ENCODE measurements around the gene TMEM273.

TMEM273 gene

DNA sequence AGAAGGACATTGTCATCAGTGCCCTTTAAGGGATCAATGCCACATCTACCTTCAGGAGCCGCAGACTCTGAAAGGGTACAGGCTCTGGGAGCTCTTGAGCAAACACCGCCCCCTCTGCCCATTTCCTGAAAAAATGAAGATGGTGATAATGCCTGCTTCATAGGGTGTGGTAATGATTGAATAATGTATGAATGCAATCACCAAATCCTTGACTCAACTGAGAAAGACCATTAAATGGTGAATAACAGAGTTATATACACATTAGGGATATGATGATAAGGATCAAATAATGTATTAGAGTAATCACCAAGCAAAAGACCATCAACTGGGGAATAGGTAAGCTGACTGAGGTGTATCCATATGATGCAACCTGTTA, 55.8 kb downstream of the TMEM273 start:
- H3K27ac ChIP-seq: no peak overlapping the region
- TF ChIP-seq ZFX (IDR thresholded peaks at IDR 0.05): no peak
- TF ChIP-seq, protein P1, sequence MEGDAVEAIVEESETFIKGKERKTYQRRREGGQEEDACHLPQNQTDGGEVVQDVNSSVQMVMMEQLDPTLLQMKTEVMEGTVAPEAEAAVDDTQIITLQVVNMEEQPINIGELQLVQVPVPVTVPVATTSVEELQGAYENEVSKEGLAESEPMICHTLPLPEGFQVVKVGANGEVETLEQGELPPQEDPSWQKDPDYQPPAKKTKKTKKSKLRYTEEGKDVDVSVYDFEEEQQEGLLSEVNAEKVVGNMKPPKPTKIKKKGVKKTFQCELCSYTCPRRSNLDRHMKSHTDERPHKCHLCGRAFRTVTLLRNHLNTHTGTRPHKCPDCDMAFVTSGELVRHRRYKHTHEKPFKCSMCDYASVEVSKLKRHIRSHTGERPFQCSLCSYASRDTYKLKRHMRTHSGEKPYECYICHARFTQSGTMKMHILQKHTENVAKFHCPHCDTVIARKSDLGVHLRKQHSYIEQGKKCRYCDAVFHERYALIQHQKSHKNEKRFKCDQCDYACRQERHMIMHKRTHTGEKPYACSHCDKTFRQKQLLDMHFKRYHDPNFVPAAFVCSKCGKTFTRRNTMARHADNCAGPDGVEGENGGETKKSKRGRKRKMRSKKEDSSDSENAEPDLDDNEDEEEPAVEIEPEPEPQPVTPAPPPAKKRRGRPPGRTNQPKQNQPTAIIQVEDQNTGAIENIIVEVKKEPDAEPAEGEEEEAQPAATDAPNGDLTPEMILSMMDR (conservative IDR thresholded peaks at IDR 0.05): no peak

DNA sequence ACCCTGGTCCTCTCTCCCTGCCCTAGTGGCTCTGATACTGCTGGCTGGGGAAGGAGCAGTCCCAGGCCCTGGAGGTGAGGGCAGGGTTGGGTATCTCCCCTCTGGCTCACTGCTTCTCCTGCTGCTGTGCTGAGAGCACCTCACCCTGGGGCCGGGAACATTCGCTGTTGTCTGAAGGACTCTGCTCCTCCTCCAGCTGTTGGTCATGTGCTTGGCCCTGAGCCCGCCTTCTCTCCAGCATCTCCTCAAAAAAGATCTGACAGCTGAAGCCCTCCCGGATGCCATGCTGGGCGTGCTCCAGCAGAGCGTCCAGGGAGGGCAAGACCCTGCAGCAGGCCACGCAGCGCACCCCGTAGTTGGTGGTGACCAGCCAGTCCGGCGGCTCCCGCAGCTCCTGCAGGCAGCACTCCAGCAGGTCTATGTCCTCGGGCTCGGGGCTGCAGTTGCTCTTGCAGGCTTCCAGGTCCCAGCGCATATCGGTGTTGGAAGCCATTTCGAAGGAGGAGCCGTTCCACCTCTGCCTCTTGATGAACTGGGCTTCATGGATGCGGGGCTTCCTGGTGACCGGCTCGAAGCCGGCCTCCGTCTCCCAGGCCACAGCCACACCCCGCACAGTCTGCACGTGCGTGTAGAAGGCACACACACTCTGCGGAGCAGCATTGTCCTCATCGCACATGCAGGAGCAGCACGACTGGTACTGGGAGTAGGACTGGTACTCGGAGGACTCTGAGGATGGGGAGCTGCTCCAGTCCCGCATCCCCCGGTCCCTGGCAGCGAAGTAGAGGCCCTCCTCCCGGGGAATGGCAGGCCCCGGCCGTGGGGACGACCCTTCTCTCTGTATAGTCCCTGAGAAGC, 56.5 kb downstream of the TMEM273 start:
- H3K27ac ChIP-seq: no peak overlapping the region
- TF ChIP-seq, protein P1 (conservative IDR thresholded peaks at IDR 0.05): no peak
- no peak for TF ChIP-seq ZFX (IDR thresholded peaks at IDR 0.05)

DNA sequence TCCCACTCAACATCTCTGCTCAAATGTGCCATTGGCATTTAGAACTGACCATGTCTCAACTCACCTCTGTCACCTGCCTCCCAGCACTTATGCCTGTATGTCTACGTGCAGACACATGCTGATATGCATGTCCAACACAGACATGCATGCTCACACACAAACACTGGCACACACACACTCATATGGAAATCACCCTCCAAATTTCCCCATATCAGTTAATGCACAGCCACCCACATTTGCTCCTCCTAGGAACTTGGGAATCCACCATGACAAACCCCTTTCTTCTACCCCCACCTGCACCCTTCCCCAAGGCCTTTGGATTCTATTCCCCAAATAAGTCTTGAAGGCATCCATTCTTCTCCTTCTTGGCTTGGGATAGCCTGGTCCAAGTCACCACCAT, 58.8 kb downstream of the TMEM273 start:
- H3K27ac ChIP-seq: no peak overlapping the region
- no peak for TF ChIP-seq ZFX (IDR thresholded peaks at IDR 0.05)
- TF ChIP-seq, protein P1 (conservative IDR thresholded peaks at IDR 0.05): no peak

DNA sequence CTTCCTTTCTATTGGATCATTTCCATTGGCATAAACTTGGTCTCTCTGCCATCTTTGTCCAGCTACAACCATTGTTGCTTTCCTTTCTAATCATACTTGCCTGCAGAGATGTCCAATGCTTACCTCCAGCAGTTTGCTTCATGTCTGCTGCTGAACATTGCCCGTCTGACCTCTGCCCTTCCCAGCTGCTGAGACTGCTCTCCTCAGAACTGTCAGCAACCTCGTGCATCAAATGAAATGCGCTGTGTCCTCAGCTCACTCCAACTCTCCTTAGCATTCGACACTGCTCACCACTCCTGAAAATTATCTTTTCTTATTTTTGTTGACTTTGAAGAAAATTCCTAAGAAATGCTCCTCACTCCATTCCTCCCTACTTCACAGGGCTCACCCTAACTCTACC, 59.3 kb downstream of the TMEM273 start:
- no peak for TF ChIP-seq ZFX (IDR thresholded peaks at IDR 0.05)
- TF ChIP-seq, protein P1 (conservative IDR thresholded peaks at IDR 0.05): no peak
- H3K27ac ChIP-seq: no peak overlapping the region

DNA sequence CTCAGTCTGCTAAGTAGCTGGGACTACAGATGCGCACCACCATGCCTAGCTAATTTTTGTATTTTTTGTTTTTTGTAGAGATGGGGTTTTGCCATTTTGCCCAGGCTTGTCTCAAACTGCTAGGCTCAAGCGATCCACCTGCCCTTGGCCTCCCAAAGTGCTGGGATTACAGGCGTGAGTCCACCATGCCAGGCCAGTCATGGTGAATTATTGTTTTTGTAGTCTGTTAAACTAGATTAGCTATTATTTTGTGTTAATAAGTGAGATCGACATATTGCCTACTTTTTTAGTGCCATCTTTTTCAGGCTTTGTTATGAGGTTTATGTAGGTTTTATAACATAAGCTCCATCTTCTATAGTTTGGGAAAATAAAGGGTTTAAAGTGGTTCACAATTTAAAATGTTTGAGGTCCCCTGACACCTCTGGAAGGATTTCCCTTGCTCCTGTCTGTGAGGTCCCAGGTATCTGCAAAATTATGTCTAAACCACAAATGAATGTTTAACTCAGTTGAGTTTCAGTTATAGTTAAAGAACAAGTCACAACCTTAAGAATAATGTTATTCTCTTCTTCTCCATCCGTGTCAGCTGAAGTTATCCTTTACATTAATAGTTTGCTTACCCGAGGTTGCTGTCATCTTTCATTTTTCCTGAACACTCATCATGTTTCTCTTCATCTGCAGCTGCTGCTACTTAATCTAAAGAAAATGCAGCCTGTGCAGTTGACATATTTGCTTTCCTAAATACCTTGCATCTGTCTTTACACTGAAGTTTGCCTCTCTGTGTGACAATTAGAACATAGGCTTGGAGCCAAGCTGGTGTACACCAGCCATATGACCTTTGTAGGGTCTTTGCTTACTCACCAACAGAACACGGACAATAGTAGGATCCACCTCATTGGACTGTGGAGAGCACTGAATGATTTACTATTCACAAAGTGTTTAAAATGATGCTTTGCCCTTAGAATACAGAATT, 63.9 kb downstream of the TMEM273 start:
- H3K27ac ChIP-seq: no peak overlapping the region

DNA sequence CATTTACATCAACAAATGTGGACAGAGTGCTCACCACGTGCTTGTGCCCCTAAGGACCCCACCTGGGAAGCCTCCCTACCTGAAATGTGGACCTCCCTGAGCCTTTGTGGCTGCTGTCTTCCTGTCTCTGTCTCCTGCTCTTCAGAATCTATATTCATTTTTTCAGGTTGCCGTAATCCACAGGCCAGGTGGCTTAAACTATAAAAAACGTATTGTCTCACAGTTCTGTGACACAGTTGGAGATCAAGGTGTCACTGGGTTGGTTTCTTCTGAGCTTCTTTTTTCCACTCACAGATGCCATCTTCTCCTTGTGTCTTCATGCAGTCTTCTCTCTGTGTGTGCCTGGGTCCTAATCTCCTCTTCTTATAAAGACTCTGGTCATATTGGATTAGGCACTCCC, 67.3 kb downstream of the TMEM273 start:
- TF ChIP-seq ZFX (IDR thresholded peaks at IDR 0.05): no peak
- TF ChIP-seq, protein P1 (conservative IDR thresholded peaks at IDR 0.05): no peak
- no peak overlapping the region for H3K27ac ChIP-seq

More for the DNA sequence above, 63.9 kb downstream of the TMEM273 start:
- TF ChIP-seq, protein P1 (conservative IDR thresholded peaks at IDR 0.05): no peak
- no peak for TF ChIP-seq ZFX (IDR thresholded peaks at IDR 0.05)

DNA sequence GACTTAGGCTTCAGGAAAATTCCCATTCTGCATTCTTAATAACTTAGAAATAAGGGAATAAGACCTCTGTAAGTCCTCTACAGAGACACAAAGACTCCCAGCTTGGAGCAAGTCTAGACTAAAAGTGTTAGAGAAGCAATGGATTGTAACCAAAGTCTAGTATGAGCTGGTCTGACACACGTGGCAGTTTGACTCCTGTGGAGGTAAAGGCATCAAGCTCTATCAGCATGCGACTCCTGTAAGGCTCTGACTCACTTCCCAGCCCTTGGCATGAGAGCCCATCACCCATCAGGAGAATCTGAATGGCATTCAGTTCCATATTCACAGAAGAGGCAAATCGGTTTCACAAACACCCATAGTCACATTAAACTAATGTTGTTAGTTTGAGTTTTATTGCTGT, 68.4 kb downstream of the TMEM273 start:
- no peak overlapping the region for H3K27ac ChIP-seq
- TF ChIP-seq, protein P1 (conservative IDR thresholded peaks at IDR 0.05): no peak
- TF ChIP-seq ZFX (IDR thresholded peaks at IDR 0.05): no peak

Data from C4-2B (cell line).